ENCODE measurements around the gene TTC21B.

TTC21B gene

GRCh38 chr2:165957030-165957675, 3.6 kb upstream of the TTC21B start:
- Histone ChIP-seq H3K56ac (ENCODE audit: low read length) (no peak overlapping the region), H3K9ac (ENCODE audit: low read length) (no peak overlapping the region), H3K23ac (ENCODE audit: low read length) (no peak overlapping the region), H3K4me3 (ENCODE audit: low read length) (no peak overlapping the region), H2BK15ac (replicated peaks; ENCODE audit: low read depth) (no peak overlapping the region), H3K27ac (ENCODE audit: low read depth, low read length) (no peak overlapping the region), H3K4me1 (ENCODE audit: control insufficient read depth, low read depth, low read length) (peaks cover 2% of the 10 kb centered on the region), H3K79me2 (ENCODE audit: control insufficient read depth, insufficient read depth, low read length) (peaks cover 7% of the 10 kb centered on the region), H3K18ac (ENCODE audit: low read length) (no peak overlapping the region), H3K27me3 (ENCODE audit: insufficient read depth, low read length, poor library complexity) (no peaks in the 10 kb centered on the region), H3K36me3 (ENCODE audit: control insufficient read depth, insufficient read depth, low read length) (no peaks in the 10 kb centered on the region), H3K4ac (ENCODE audit: low read depth, low read length) (no peak overlapping the region), H2BK120ac (ENCODE audit: low read depth, low read length) (no peak overlapping the region), H2BK5ac (ENCODE audit: low read length) (no peak overlapping the region), H3K4me2 (ENCODE audit: low read length) (no peak overlapping the region), H4K5ac (ENCODE audit: low read length) (no peak overlapping the region), H3K79me1 (ENCODE audit: low read length) (no peaks in the 10 kb centered on the region), H2AK5ac (ENCODE audit: low read length) (no peak overlapping the region), H4K8ac (ENCODE audit: low read depth, low read length) (no peak overlapping the region)
- no peak for DNase-seq
- no CpG with 5 or more reads among the region's 60 CpGs for WGBS (ENCODE audit: extremely low coverage, insufficient coverage, low lambda C conversion rate)

GRCh38 chr2:165953306-165953654, 296 bp downstream of the TTC21B start:
- Histone ChIP-seq H3K9ac (ENCODE audit: low read length) (peak overlapping the region; percentile 83), H2AK5ac (ENCODE audit: low read length) (no peak overlapping the region), H2BK120ac (ENCODE audit: low read depth, low read length) (no peak overlapping the region), H4K5ac (ENCODE audit: low read length) (no peak overlapping the region), H3K79me2 (ENCODE audit: control insufficient read depth, insufficient read depth, low read length) (peaks cover 22% of the 10 kb centered on the region), H3K18ac (ENCODE audit: low read length) (peak overlapping the region; percentile 57), H4K8ac (ENCODE audit: low read depth, low read length) (no peak overlapping the region), H3K27me3 (ENCODE audit: insufficient read depth, low read length, poor library complexity) (no peaks in the 10 kb centered on the region), H2BK5ac (ENCODE audit: low read length) (no peak overlapping the region), H3K4me2 (ENCODE audit: low read length) (peak overlapping the region; percentile 13), H2BK15ac (replicated peaks; ENCODE audit: low read depth) (no peak overlapping the region), H3K27ac (ENCODE audit: low read depth, low read length) (peak overlapping the region; percentile 83), H3K56ac (ENCODE audit: low read length) (peak overlapping the region; percentile 72), H3K4ac (ENCODE audit: low read depth, low read length) (peak overlapping the region; percentile 78), H3K4me3 (ENCODE audit: low read length) (peak overlapping the region; percentile 83), H3K4me1 (ENCODE audit: control insufficient read depth, low read depth, low read length) (peaks cover 2% of the 10 kb centered on the region), H3K36me3 (ENCODE audit: control insufficient read depth, insufficient read depth, low read length) (no peaks in the 10 kb centered on the region), H3K23ac (ENCODE audit: low read length) (no peak overlapping the region), H3K79me1 (ENCODE audit: low read length) (peaks cover 8% of the 10 kb centered on the region)
- no CpG with 5 or more reads among the region's 24 CpGs for WGBS (ENCODE audit: extremely low coverage, insufficient coverage, low lambda C conversion rate)
- DNase-seq, result no peak

- Histone ChIP-seq H4K5ac (ENCODE audit: low read length) (no peak overlapping the region), H3K79me2 (ENCODE audit: control insufficient read depth, insufficient read depth, low read length) (peaks cover 22% of the 10 kb centered on the region), H4K8ac (ENCODE audit: low read depth, low read length) (no peak overlapping the region), H3K18ac (ENCODE audit: low read length) (no peak overlapping the region), H3K79me1 (ENCODE audit: low read length) (peaks cover 8% of the 10 kb centered on the region), H3K4me2 (ENCODE audit: low read length) (peak overlapping the region; percentile 13), H3K9ac (ENCODE audit: low read length) (peak overlapping the region; percentile 83), H3K4me1 (ENCODE audit: control insufficient read depth, low read depth, low read length) (peaks cover 2% of the 10 kb centered on the region), H3K4ac (ENCODE audit: low read depth, low read length) (no peak overlapping the region), H3K23ac (ENCODE audit: low read length) (no peak overlapping the region), H2BK120ac (ENCODE audit: low read depth, low read length) (no peak overlapping the region), H3K36me3 (ENCODE audit: control insufficient read depth, insufficient read depth, low read length) (no peaks in the 10 kb centered on the region), H2BK15ac (replicated peaks; ENCODE audit: low read depth) (no peak overlapping the region), H3K27ac (ENCODE audit: low read depth, low read length) (no peak overlapping the region), H2BK5ac (ENCODE audit: low read length) (no peak overlapping the region), H3K27me3 (ENCODE audit: insufficient read depth, low read length, poor library complexity) (no peaks in the 10 kb centered on the region), H3K56ac (ENCODE audit: low read length) (peak overlapping the region; percentile 72), H2AK5ac (ENCODE audit: low read length) (no peak overlapping the region), H3K4me3 (ENCODE audit: low read length) (peak overlapping the region; percentile 83)
- peak; percentile 42 for DNase-seq
- no CpG with 5 or more reads among the region's 4 CpGs for WGBS (ENCODE audit: extremely low coverage, insufficient coverage, low lambda C conversion rate)
Observed at GRCh38 chr2:165952741-165953211, 800 bp downstream of the TTC21B start.

GRCh38 chr2:165952085-165952484, 1.5 kb downstream of the TTC21B start:
- no peak overlapping the region for H2BK5ac ChIP-seq (ENCODE audit: low read length)
- H2AK5ac ChIP-seq (ENCODE audit: low read length), result no peak overlapping the region
- H3K27me3 ChIP-seq (ENCODE audit: insufficient read depth, low read length, poor library complexity), result no peaks in the 10 kb centered on the region
- H3K56ac ChIP-seq (ENCODE audit: low read length), result no peak overlapping the region
- no peak overlapping the region for H3K4me2 ChIP-seq (ENCODE audit: low read length)
- no peak overlapping the region for H4K8ac ChIP-seq (ENCODE audit: low read depth, low read length)
- no peak overlapping the region for H3K4me3 ChIP-seq (ENCODE audit: low read length)
- no CpG with 5 or more reads among the region's 1 CpG for WGBS (ENCODE audit: extremely low coverage, insufficient coverage, low lambda C conversion rate)
- peaks cover 22% of the 10 kb centered on the region for H3K79me2 ChIP-seq (ENCODE audit: control insufficient read depth, insufficient read depth, low read length)
- no peak for DNase-seq
- H2BK15ac ChIP-seq (replicated peaks; ENCODE audit: low read depth), result no peak overlapping the region
- no peak overlapping the region for H3K18ac ChIP-seq (ENCODE audit: low read length)
- H4K5ac ChIP-seq (ENCODE audit: low read length), result no peak overlapping the region
- no peak overlapping the region for H2BK120ac ChIP-seq (ENCODE audit: low read depth, low read length)
- peaks cover 2% of the 10 kb centered on the region for H3K4me1 ChIP-seq (ENCODE audit: control insufficient read depth, low read depth, low read length)
- H3K36me3 ChIP-seq (ENCODE audit: control insufficient read depth, insufficient read depth, low read length), result no peaks in the 10 kb centered on the region
- H3K79me1 ChIP-seq (ENCODE audit: low read length), result peaks cover 8% of the 10 kb centered on the region
- H3K9ac ChIP-seq (ENCODE audit: low read length), result no peak overlapping the region
- no peak overlapping the region for H3K4ac ChIP-seq (ENCODE audit: low read depth, low read length)
- H3K27ac ChIP-seq (ENCODE audit: low read depth, low read length), result no peak overlapping the region
- no peak overlapping the region for H3K23ac ChIP-seq (ENCODE audit: low read length)

GRCh38 chr2:165950438-165950837, 3.1 kb downstream of the TTC21B start:
- Histone ChIP-seq H3K23ac (ENCODE audit: low read length) (no peak overlapping the region), H3K27ac (ENCODE audit: low read depth, low read length) (no peak overlapping the region), H3K79me1 (ENCODE audit: low read length) (peaks cover 8% of the 10 kb centered on the region), H3K36me3 (ENCODE audit: control insufficient read depth, insufficient read depth, low read length) (no peaks in the 10 kb centered on the region), H2AK5ac (ENCODE audit: low read length) (no peak overlapping the region), H3K18ac (ENCODE audit: low read length) (no peak overlapping the region), H3K4me2 (ENCODE audit: low read length) (no peak overlapping the region), H2BK120ac (ENCODE audit: low read depth, low read length) (no peak overlapping the region), H4K5ac (ENCODE audit: low read length) (no peak overlapping the region), H3K4me3 (ENCODE audit: low read length) (no peak overlapping the region), H3K56ac (ENCODE audit: low read length) (no peak overlapping the region), H3K4me1 (ENCODE audit: control insufficient read depth, low read depth, low read length) (peaks cover 2% of the 10 kb centered on the region), H2BK5ac (ENCODE audit: low read length) (no peak overlapping the region), H2BK15ac (replicated peaks; ENCODE audit: low read depth) (no peak overlapping the region), H3K27me3 (ENCODE audit: insufficient read depth, low read length, poor library complexity) (no peaks in the 10 kb centered on the region), H4K8ac (ENCODE audit: low read depth, low read length) (no peak overlapping the region), H3K79me2 (ENCODE audit: control insufficient read depth, insufficient read depth, low read length) (peaks cover 22% of the 10 kb centered on the region), H3K4ac (ENCODE audit: low read depth, low read length) (no peak overlapping the region), H3K9ac (ENCODE audit: low read length) (no peak overlapping the region)
- peak; percentile 3 for DNase-seq
- WGBS (ENCODE audit: extremely low coverage, insufficient coverage, low lambda C conversion rate), result no CpG with 5 or more reads among the region's 3 CpGs

GRCh38 chr2:165941827-165942226, 11.7 kb downstream of the TTC21B start:
- no peak for DNase-seq
- no peaks in the 10 kb centered on the region for H3K27me3 ChIP-seq (ENCODE audit: insufficient read depth, low read length, poor library complexity)
- H3K9ac ChIP-seq (ENCODE audit: low read length), result no peak overlapping the region
- H3K4ac ChIP-seq (ENCODE audit: low read depth, low read length), result no peak overlapping the region
- no peak overlapping the region for H4K5ac ChIP-seq (ENCODE audit: low read length)
- H3K4me1 ChIP-seq (ENCODE audit: control insufficient read depth, low read depth, low read length), result no peaks in the 10 kb centered on the region
- WGBS (ENCODE audit: extremely low coverage, insufficient coverage, low lambda C conversion rate), result 100% methylated on average over 1 of the region's 1 CpG
- no peak overlapping the region for H4K8ac ChIP-seq (ENCODE audit: low read depth, low read length)
- H3K4me3 ChIP-seq (ENCODE audit: low read length), result no peak overlapping the region
- peaks cover 4% of the 10 kb centered on the region for H3K36me3 ChIP-seq (ENCODE audit: control insufficient read depth, insufficient read depth, low read length)
- H3K79me2 ChIP-seq (ENCODE audit: control insufficient read depth, insufficient read depth, low read length), result no peaks in the 10 kb centered on the region
- no peak overlapping the region for H3K23ac ChIP-seq (ENCODE audit: low read length)
- no peak overlapping the region for H3K56ac ChIP-seq (ENCODE audit: low read length)
- H3K18ac ChIP-seq (ENCODE audit: low read length), result no peak overlapping the region
- no peak overlapping the region for H2BK5ac ChIP-seq (ENCODE audit: low read length)
- no peaks in the 10 kb centered on the region for H3K79me1 ChIP-seq (ENCODE audit: low read length)
- no peak overlapping the region for H2BK120ac ChIP-seq (ENCODE audit: low read depth, low read length)
- H3K27ac ChIP-seq (ENCODE audit: low read depth, low read length), result no peak overlapping the region
- no peak overlapping the region for H2BK15ac ChIP-seq (replicated peaks; ENCODE audit: low read depth)
- H2AK5ac ChIP-seq (ENCODE audit: low read length), result no peak overlapping the region
- H3K4me2 ChIP-seq (ENCODE audit: low read length), result no peak overlapping the region

All from mesendoderm (in vitro differentiated cells).